ENCODE data around the gene MARCHF6.
"Not testable (repeated sequence)": the region's sequence is repeated elsewhere in the genome, so short reads cannot be mapped to it uniquely, and the experiment has no call there.

The MARCHF6 gene, protein sequence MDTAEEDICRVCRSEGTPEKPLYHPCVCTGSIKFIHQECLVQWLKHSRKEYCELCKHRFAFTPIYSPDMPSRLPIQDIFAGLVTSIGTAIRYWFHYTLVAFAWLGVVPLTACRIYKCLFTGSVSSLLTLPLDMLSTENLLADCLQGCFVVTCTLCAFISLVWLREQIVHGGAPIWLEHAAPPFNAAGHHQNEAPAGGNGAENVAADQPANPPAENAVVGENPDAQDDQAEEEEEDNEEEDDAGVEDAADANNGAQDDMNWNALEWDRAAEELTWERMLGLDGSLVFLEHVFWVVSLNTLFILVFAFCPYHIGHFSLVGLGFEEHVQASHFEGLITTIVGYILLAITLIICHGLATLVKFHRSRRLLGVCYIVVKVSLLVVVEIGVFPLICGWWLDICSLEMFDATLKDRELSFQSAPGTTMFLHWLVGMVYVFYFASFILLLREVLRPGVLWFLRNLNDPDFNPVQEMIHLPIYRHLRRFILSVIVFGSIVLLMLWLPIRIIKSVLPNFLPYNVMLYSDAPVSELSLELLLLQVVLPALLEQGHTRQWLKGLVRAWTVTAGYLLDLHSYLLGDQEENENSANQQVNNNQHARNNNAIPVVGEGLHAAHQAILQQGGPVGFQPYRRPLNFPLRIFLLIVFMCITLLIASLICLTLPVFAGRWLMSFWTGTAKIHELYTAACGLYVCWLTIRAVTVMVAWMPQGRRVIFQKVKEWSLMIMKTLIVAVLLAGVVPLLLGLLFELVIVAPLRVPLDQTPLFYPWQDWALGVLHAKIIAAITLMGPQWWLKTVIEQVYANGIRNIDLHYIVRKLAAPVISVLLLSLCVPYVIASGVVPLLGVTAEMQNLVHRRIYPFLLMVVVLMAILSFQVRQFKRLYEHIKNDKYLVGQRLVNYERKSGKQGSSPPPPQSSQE

DNA sequence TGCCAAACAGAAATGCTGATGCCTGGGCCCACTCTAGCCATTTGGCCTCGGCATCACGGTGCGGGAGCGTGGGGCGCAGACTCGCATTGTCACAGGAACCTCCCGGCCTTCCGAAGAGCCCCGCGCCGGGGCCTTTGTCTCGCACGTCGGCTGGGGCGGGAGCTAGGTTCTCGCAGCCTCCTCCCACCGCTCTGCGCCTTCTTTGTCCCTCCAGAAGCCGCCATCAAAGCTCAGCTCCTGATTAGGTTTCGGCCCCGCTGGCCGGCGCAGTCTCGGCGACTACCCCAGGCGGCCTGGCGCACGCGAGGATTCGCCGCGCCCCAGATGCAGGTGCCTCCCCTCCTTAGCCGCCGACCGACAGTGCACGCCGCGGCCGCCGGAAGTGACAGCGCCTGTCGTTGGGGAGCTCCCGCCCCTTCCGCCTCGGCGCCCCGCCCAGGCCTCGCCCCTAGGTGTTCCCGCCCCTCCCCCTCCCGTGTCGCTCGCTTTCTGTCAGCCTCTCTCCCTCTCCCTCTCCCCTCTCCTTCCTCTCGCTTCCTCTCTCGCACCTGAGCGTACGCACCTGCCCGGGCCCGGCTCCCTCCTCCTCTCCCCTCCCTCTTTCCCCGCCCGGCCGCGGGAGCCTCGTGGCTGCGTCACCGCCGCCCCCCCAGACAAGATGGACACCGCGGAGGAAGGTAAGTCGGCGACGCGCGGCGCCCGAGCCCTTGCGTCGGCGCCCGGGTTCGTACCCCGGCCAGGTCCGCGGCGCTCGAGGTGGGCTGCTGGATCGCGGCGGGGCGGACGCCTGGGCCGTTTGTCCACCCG lies at the start of gene MARCHF6:
TSS of gene MARCHF6 (plus strand) at position 455 of the 807 bp plus-strand sequence. CDS start at position 659, 204 bp downstream.
- peak; percentile 87 for DNase-seq (ENCODE audit: low spot score)

DNA sequence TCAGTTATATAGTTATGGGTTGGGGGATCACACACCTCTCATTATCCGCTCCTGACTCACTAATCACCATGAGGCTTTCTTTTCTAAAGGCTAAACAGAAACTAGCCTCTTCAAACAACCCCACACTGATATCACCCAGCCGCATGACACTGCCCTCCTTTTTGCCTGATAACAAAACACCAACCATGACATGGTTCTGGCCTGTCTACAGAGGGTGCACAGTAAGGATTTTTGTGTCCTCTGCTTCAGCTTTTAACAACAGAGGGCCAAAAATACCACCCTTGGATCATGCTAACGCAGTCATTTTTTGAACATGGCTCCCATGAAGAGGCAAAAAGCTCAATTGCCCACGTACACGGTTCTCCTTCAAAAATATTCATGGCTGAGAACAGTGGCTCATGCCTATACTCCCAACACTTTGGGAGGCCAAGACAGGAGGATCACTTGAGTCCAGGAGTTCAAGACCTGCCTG lies 49.8 kb upstream of the MARCHF6 start:
- no peak for DNase-seq (ENCODE audit: low spot score)

DNA sequence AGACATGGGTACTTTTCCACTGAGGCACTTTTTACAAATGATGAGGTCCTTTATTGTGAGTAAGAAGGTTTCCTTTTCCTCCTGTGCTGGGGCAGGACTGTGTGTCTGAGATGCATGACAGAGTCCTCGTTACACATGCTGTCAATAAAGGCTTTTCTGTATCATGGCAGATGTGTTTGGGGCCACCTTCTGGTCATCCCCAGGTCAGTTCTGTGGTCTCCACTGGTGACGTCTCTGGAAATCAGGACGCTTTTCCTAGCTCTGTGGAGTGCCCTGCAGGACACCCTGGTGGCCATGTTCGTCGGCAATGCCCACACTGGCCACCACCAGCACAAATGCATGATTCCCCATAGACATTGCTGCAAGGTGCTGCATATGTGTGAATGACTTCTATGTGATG lies 48.6 kb upstream of the MARCHF6 start:
- no peak for DNase-seq (ENCODE audit: low spot score)

DNA sequence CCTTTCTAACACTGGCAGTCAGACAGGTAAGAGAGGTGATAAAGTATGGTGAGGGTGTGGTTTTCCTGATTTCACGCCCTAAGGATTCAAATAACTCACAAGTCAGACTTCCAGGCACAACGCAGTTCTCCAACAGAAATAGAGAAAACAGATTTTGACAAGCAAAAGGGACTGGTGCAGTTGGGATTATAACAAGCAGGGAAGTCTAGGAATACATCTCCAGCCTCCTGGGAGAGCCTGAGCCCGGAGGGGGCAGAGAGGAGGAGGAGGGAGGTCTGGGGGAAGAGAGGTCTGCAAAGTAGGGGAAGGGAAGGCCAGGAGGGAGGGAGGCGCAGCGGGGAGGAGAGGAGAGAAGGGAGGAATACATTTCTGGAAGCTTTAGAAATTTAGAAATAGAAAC lies 47.4 kb upstream of the MARCHF6 start:
- DNase-seq (ENCODE audit: low spot score): no peak

DNA sequence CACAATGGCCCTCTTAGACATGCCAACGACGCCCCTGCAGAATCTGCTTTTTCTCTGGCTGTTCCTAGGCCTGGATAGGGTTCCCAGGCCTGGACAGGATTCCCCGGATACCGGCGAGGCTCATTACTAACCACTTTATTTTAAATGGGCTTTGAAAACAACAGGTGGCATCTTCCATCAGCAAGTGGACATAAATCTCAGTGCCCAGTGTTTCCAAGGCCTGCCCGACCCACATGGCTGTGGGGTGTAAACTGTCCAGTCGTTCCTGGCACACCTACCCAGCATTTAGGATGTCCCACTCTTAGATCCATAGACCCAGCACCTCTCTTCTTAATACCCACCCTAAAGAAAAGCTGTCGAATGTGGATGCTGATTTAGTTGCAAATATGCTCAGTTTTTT lies 46.7 kb upstream of the MARCHF6 start:
- DNase-seq (ENCODE audit: low spot score): no peak

DNA sequence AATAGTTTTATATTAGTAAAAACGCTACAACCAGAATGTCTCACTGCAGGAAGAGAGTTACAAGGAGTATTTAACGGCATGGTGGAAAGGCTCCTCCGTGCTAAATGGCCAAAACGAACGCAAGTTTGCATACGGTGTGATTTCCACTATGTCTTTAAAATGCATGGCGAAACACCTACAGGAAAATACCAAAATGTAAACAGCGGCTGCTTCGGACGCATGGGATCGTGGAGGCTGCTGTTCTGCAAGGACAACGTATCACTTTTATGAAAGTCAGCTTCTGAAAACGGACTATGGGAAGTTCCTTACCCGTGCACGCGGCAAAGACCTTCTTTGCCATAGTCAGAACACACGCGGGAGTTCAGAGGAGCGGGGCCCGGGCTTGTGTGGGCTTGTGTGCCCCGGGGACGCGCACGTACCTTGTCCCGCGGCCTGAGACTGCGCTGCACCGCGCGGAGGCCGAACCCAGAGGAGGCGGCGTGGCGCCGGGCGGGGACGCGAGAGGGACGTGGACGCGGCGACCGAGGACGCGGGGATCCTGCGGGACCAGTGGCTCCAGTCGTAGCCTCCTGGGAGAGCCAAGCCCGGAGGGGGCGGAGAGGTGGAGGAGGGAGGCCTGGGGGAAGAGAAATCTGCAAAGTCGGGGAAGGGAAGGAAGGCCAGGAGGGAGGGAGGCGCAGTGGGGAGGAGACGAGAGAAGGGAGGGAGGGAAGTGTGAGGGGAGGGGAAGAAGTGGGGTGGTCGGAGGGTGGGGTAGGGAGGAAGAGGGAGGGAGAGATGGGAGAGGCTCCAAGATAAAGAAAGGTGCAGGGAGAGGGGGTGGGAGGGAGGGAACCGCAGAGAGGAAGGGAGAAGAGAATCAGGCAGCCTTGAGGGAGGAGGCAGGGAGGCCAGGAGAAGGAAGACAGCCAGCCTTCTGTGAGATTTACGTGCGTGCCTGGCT lies 46.0 kb upstream of the MARCHF6 start, which contains the start of gene CMBL:
TSS of gene CMBL (minus strand) at position 697 of the 943 bp plus-strand sequence. CDS start 17,140 bp downstream, outside the sequence.
- DNase-seq (ENCODE audit: low spot score): peak; percentile 36

DNA sequence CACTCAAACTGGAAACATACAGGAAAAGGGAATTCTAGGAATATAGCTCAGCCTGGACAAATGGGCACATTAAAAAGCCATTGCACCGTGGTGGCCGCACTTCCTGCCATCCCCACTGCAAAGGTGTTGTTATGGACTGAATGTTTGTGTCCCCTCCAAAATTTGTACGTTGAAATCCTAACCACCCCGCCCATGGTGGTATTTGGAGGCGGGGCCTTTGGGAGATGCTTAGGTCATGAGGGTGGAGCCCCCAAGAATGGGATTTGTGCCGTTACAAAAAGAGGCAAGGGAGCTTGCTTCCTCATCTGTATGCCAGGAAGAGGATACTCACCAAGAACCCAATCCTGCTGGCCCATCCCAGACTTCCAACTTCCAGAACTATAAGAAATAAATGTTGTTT lies 44.7 kb upstream of the MARCHF6 start:
- DNase-seq (ENCODE audit: low spot score): no peak

DNA sequence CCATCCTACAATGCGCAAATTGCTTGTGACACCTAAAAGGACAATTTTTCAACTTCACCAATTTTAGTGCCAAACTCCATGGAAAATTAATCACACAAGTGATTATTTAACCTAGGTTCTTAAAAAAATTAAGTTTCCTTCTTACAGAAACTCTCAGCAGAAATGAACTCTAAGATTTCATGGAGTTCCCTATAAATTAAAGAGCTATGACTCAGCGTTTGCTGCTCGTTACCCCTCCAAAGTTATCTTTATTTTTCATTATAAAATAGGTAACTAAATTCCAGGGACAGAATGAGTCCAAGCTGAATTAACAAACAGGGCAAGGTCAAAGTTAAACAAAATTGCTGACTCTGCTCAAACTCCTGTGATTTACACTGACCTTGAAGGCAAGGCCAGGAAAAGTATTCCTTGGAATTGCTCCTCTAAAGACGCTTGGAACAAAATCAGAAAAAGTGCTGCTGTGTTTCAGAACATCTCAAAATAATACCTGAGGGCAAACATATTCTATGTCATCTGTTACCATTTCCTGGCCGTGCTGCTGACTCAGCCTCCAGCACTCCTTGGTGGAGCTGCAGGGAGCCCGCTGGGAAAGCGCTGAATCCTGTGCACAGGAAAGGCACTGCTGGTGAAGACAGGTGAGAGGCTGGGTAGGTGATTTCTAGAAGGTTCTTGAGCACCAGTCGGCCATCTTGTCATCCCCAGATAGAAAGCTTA lies 43.3 kb upstream of the MARCHF6 start:
- DNase-seq (ENCODE audit: low spot score): no peak

DNA sequence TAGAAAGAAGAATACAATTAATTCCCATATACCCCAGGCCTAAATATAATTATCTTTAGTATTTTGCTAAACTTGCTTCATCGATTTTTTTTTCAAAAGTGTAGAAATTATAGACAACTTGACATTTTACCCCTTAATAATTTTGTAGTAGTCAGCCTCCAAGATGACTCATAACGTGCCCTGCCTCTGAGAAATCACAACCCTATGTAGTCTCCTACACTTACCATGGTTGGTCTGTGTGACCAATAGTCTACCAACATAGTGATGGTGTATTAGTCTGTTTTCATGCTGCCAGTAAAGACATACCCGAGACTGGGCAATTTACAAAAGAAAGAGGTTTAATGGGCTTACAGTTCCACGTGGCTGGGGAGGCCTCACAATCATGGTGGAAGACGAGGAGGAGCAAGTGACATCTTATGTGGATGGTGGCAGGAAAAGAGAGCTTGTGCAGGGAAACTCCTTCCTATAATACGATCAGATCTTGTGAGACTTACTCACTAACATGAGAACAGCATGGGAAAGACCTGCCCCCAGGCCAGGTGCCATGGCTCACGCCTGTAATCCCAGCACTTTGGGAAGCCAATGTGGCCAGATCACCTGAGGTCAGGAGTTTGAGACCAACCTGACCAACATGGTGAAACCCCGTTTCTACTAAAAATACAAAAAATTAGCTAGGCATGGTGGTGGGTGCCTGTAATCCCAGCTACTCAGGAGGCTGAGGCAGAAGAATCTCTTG lies 42.5 kb upstream of the MARCHF6 start:
- DNase-seq (ENCODE audit: low spot score): not testable (repeated sequence)

DNA sequence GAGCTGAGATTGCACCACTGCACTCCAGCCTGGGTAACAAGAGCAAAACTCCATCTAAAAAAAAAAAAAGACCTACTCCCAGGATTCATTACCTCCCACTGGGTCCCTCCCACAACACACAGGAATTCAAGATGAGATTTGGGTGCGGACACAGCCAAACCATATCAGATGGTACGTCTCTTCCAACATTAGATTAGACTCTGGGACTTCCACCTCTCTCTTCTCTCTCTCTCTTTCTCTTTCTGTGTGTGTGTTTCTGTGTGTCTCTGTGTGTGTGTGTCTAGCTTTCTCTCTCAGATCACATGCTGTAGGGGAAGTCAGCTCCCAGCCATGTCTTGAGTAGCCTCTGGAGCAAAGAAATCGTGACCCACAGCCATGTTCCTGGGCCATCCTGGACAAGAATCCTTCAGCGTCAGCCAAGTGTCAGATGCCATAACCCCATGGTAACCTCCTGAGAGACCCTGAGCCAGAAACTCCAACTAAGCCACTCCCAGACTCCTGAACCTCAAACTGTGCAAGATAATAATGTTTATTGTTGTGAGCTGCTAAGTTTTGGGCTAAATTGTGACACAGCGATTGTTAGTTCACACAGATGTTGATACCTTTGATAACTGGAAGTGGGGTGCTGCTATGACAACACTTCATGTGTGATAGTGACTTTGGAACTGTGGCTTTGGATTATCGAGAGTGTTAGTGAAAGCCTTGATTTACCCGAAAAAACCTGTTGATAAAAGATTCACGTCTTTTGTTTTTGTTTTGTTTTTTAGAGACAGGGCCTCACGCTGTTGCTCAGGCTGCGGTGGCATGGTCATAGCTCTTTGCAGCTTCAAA lies 41.7 kb upstream of the MARCHF6 start:
- DNase-seq (ENCODE audit: low spot score): no peak

DNA sequence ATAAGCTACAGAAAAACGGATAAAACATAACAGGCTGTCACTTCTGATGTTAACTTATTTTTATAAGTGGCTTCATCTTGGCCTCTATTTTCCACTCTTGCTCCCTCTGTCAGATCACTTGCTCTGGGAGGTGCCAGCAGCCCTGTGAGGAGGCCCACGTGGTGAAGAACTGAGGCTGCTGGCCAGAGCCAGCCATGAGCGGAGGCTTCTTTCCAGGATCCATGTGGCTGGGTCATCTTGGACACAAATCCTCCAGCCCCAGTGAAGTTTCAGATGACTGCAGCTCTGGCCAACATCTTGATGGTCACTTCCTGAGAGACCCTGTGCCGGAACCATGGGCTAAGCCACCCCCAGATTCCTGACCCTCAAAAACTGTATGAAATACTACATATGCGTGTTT lies 38.3 kb upstream of the MARCHF6 start:
- DNase-seq (ENCODE audit: low spot score): no peak

DNA sequence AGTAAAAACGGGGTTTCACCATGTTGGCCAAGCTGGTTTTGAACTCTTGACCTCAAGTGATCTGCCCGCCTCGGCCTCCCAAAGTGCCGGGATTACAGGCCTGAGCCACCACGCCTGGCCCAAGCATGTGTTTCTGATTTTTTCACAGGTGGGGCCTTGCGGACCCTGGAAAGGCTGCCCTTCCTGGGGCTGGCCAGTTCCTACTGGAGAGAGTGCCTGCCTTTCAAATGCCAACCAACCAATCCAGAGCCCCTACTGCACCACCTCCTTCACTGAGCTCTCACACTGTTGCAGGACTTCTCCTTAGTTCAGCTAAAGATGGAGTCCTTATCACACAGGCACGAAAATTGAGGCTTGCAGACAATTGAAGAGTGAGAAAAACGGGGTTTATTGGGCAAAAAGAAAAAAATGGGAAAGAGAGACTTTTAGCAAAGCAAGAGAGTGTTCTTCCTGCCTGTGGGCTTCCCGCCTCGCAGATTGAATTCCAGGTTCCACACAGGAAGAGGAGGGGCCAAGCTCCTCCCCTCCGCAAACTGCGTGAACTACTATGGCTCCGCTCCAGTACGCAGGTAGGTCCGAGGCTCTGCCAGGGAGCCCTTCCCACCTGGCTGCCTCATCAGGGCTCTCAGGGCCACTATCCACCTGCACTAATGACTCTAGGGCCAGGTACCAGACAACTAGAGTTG lies 37.5 kb upstream of the MARCHF6 start:
- DNase-seq (ENCODE audit: low spot score): no peak

DNA sequence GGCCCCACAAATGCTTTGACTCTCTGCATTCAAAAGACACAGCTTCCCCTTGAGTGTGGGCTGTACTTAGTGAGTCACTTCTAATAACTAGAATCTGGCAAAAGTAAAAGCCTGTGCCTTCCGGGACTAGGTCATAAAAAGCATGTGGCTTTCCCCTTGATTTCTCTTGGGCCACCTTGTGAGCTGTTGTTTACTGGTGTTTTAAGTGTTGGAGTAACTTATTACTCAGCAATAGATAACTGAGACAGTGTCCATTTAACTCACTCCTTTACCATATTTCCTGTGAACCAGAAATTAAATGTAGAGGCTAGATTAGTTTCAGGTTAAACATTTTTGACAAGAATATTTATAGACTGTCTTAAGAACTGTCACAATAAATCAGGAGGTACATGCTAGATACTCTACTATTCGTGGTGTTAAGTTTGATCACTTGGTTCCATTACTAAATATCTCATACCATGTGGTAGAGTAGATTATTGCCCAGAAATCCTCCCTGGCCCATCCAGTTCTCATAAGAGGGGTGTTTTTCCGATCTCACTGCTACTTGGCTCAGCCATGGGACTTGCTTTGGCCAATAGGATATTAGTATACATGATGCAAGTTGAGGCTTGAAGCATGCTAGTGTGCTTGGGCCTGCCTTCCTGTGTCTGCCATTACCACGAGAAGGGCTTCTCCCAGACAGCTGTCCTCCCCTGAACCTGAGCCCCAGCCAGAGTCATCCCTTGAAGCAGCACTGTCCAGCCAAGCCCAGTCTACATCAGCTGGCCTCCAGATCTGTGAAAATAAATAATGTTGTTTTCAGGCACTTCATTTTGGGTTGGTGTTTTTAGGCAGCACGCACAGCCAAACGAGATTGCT lies 35.4 kb upstream of the MARCHF6 start:
- no peak for DNase-seq (ENCODE audit: low spot score)

DNA sequence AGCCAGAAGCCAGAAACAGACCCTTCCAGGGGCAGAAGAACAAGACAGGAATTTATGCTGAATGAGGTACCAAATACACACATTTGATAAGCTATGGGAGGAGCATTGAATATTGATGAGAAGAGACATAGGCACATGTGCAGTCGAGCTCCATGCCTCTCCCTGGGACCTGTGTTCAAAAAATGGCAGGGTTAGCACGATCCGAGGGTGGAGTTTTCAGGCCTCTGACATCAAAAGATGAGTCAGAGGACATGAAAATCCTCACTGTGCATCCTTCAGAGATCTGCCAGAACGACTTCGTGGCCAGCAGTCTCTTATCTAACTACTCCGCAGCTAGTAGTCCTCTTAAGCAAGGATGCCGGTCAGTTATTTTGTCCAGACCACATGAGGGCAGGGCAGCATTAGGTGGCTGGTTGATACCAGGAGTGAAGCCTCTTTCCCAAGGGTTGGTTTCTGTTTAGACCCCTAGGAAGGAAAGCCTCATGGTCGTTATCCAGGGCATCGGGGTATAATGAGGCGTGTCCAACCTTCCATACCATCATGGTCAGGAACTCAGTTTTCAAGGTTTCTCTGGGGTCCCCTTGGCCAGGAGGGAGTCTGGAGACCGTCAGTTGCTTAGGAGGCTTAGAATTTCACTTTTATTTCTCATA lies 34.2 kb upstream of the MARCHF6 start:
- no peak for DNase-seq (ENCODE audit: low spot score)

DNA sequence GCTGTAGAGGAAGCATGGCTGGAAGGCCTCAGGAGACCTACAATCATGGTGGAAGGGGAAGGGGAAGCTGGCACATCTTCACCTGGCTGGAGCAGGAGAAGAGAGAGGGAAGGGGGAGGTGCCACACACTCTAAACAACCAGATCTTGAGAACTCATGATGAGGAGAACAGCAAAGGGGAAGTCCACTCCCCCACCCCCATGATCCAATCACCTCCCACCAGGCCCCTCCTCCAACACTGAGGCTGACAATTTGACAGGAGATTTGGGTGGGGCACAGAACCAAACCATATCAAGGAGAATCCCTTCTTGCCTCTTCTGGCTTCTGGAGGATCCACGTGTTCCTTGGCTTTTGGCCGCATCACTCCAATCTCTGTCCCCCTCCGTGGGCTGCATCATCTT lies 32.7 kb upstream of the MARCHF6 start:
- no peak for DNase-seq (ENCODE audit: low spot score)

DNA sequence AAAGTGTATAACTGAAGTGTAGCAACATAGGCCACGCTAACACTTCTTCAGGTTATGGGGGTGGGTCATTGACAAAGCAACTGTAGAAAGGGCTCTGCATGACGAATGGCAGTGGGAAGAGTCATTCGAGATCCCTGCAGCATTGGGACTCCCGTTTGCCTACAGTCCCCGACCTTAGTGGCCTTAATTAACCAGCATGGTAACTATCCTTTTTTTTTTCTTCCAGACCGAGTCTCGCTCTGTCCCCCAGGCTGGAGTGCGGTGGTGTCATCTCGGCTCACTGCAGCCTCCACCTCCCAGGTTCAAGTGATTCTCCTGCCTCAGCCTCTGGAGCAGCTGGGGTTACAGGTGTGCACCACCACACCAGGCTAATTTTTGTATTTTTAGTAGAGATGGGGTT lies 31.6 kb upstream of the MARCHF6 start:
- DNase-seq (ENCODE audit: low spot score): no peak

Data from kidney capillary endothelial cell (primary cell).